HepG2 (cell line): ENCODE results near the gene SIRT7. TPM values are rescaled to one million over a fixed set of nuclear protein-coding genes. Genes with fewer than 3 reads are reported as not detected.

Source experiments
- HMG20B ChIP-seq: conservative IDR thresholded peaks from 2 replicates; pipeline ENCODE4 v1.6.1; 2016; ENCODE audit warnings: missing genetic modification reagents, missing compliant biosample characterization
- HMGA1 ChIP-seq: sonication (generic); formaldehyde crosslinking; conservative IDR thresholded peaks from 2 replicates; pipeline ENCODE4 v1.4.0; 2020; ENCODE audit warnings: missing genetic modification reagents
- KLF12 ChIP-seq: sonication (generic); formaldehyde crosslinking; IDR thresholded peaks from 2 replicates; pipeline ENCODE4 v1.4.0; 2020; ENCODE audit warnings: missing genetic modification reagents, borderline replicate concordance
- NFIC ChIP-seq: IDR thresholded peaks from 2 replicates; pipeline ENCODE4 v1.6.1; 2012; ENCODE audit warnings: mild to moderate bottlenecking, low read length, inconsistent platforms
- NR2F2 ChIP-seq: IDR thresholded peaks from 2 replicates; pipeline ENCODE4 v1.6.1; 2012; ENCODE audit warnings: low read depth, inconsistent platforms, borderline replicate concordance
- RBM39 ChIP-seq: fragments of 200-400 bp; formaldehyde crosslinking; IDR thresholded peaks from one replicate; pipeline ENCODE4 v1.6.1; 2018; ENCODE audit warnings: antibody characterized with exemption, mild to moderate bottlenecking, low read depth, low read length; ENCODE audit not compliant: poor library complexity, severe bottlenecking
- REST ChIP-seq, 2 experiments: IDR thresholded peaks; 2 replicates each; pipeline ENCODE4 v1.6.1; 2011 to 2012; ENCODE audit warnings: low read length in 2 of 2, borderline replicate concordance in 1 of 2, low read depth in 1 of 2, mild to moderate bottlenecking in 1 of 2, moderate library complexity in 1 of 2
- TBX3 ChIP-seq: fragments of 450-650 bp; IDR thresholded peaks from 2 replicates; pipeline ENCODE4 v1.6.1; 2017; ENCODE audit warnings: antibody characterized with exemption, mild to moderate bottlenecking, inconsistent platforms, borderline replicate concordance
- ZBTB33 ChIP-seq: sonication (generic); formaldehyde crosslinking; IDR thresholded peaks from 2 replicates; pipeline ENCODE4 v1.4.0; 2020; ENCODE audit warnings: missing genetic modification reagents
- ZNF17 ChIP-seq: sonication (generic); formaldehyde crosslinking; IDR thresholded peaks from 2 replicates; pipeline ENCODE4 v1.5.0; 2020; ENCODE audit warnings: mild to moderate bottlenecking, missing genetic modification reagents
- ZNF562 ChIP-seq: sonication (generic); formaldehyde crosslinking; IDR thresholded peaks from 2 replicates; pipeline ENCODE4 v1.8.0; 2022; ENCODE audit warnings: missing genetic modification reagents, borderline replicate concordance
- ZNF577 ChIP-seq: sonication (generic); formaldehyde crosslinking; IDR thresholded peaks from 2 replicates; pipeline ENCODE4 v1.4.0; 2020; ENCODE audit warnings: mild to moderate bottlenecking, low read depth, missing genetic modification reagents, borderline replicate concordance
- ZNF646 ChIP-seq: sonication (generic); formaldehyde crosslinking; IDR thresholded peaks from 2 replicates; pipeline ENCODE4 v1.9.0; 2021; ENCODE audit warnings: mild to moderate bottlenecking, missing genetic modification reagents
- polyA plus RNA-seq, 8 experiments: library from polyadenylated mRNA; depleted of rRNA in 3 of 8; stranded (reverse) in 7 of 8; unstranded in 1 of 8; fragments of >200 nt; fragmentation: Illumina TruSeq in 4 of 8; extraction: Trizol in 4 of 8; gene quantifications; 2 replicates each; pipeline versions ENCODE4 v1.2.1 to v1.2.3, GENCODE V29; 2011 to 2016; ENCODE audit warnings: low read depth in 4 of 8, missing spikeins in 1 of 8, mixed read lengths in 1 of 8; ENCODE audit not compliant: insufficient read depth in 1 of 8
- total RNA-seq, 5 experiments: library from RNA; depleted of rRNA; stranded (reverse); fragments of >200 nt; fragmentation: Illumina TruSeq; extraction: Trizol; gene quantifications; 2 replicates each; pipeline ENCODE4 v1.2.3, GENCODE V29; 2016; ENCODE audit warnings: low read depth in 1 of 5
- TF ChIP-seq, protein P1 (sequence below): sonication (generic); formaldehyde crosslinking; IDR thresholded peaks from 2 replicates; pipeline ENCODE4 v1.8.1; 2023; ENCODE audit warnings: mild to moderate bottlenecking, inconsistent platforms, moderate library complexity, missing genetic modification reagents, borderline replicate concordance

The SIRT7 gene
- total and polyA plus RNA-seq, 2 of the 13 experiments (the other 11 are each of a cell fraction or from before 2014, with no cell fraction given): 8.3 to 24.8 TPM

DNA sequence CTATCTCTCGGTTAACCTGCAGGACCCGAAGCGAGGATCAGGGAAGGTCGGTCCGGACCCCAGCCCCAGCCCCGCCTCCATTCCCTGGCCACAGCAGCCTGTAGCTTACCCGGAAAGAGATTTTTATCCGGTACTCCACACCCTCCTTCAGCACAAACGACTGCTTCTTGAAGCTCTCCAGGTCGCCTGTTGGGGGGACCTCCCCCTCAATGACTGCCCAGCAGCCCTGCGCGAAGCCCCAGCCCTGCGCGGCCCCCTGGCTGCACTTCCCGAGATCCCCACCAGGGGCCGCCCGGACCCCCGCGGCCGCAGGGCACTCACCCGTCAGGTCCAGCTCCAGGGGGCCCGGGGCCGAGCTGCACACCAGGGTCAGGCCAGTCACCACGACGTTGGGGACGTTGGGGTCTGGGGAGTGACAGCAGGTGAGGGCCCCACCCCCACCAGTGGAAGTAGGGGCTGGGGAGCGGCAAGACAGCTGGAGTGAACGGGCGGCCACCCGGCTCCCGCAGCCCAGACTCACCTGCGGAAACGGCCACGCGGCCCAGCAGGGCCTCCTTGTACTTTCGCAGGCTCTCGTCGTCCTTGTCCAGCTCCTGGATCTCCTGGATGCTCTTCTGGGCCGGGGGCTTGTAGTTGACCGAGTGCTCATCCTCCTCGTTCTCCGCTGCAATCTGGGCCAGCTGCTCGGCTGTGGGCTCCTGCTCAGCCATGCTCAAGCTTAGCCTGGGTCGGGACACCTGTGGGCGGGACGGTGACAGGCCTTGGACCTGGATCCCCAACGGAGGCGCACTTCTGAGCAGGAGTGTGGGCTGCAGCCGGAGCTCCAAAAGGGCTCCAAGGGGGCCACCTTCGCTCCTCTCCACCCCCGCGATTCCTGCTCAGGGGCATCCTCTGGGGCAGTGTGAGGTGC is 48.5 kb downstream of the SIRT7 start (continued):
- TF ChIP-seq ZNF562: no peak
- TF ChIP-seq ZNF646: no peak
- no peak for TF ChIP-seq HMG20B (CRISPR knock-in tag)
- TF ChIP-seq ZNF577 (CRISPR knock-in tag): no peak
- peak; percentile 34; the same call in 1 of the 2 replicates for TF ChIP-seq NR2F2
- TF ChIP-seq KLF12: peak; percentile 68; the same call in 1 of the 2 replicates
- peak; percentile 99 for TF ChIP-seq ZBTB33 (CRISPR knock-in tag)
- TF ChIP-seq NFIC: 0 out of 2 replicates have a peak, but pooled peaks have one; percentile 41
- no peak for TF ChIP-seq REST (IDR thresholded peaks at IDR 0.05; ENCODE audit: borderline replicate concordance in 1 of 2, low read depth in 1 of 2, low read length in 2 of 2)
- TF ChIP-seq RBM39: no peak
- no peak for TF ChIP-seq ZNF17 (CRISPR knock-in tag)
- no peak for TF ChIP-seq HMGA1 (CRISPR knock-in tag)
- no peak for TF ChIP-seq TBX3
- TF ChIP-seq, protein P1, sequence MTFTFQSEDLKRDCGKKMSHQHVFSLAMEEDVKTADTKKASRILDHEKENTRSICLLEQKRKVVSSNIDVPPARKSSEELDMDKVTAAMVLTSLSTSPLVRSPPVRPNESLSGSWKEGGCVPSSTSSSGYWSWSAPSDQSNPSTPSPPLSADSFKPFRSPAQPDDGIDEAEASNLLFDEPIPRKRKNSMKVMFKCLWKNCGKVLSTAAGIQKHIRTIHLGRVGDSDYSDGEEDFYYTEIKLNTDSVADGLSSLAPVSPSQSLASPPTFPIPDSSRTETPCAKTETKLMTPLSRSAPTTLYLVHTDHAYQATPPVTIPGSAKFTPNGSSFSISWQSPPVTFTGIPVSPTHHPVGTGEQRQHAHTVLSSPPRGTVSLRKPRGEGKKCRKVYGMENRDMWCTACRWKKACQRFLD (CRISPR knock-in tag): no peak
